IPS-NIHi7 (cell line): ENCODE data around the gene TEX261.
A peak's percentile ranks its signal among the peaks of the same experiment; 100 is the strongest.

ENCODE experiments used
- DNase-seq: peaks from one replicate; pipeline ENCODE4 v3.0.0; 2012; ENCODE audit warnings: mixed read lengths; ENCODE audit errors: extremely low spot score

Gene TEX261

DNA sequence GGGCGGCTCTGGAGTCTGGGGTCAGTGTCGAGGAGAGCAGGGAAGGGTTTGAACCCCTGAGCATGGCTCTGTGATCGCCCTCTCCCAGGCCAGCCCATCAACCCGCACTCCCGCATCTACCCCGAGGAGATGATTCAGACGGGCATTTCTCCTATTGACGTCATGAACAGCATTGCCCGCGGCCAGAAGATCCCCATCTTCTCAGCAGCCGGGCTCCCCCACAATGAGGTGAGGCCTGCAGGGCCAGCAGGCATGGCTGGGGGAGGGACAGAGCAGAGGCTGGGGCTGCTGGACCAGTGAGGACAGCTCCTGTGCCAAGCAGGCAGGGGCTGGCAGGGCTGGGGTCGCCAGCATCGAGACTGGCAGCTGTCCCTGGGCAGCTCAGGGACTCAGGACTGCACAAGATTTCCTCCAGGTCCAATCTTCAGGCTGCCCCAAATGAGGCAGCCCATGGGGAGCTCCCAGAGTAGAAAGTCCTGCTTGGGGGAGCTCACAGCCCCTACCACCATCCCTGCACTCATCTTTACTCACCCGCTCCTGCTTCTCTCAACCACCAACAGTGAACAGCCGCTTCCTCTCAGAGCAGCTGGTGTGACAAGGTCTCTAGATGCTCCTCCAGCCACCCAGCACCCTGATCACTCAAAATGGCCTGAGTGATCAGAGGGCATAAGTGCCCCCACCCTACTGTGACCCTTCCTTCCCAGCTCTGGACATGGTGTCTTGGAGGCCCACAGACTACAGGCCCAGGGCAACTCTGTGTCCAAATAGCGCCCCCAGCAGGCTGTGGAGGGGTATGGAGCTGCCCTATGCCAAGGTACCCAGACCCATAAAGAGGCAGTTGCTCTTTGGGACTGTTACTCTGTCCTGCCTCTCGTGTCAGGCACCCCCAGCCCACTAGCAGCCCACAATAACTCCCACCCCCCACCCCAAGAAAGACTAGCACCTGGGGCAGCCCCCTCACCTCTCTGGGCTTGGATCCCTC, 34.5 kb downstream of the TEX261 start:
- DNase-seq: peak; percentile 49

GRCh38 chr2:70959271-70959761, 35.4 kb downstream of the TEX261 start:
- DNase-seq: no peak

DNA sequence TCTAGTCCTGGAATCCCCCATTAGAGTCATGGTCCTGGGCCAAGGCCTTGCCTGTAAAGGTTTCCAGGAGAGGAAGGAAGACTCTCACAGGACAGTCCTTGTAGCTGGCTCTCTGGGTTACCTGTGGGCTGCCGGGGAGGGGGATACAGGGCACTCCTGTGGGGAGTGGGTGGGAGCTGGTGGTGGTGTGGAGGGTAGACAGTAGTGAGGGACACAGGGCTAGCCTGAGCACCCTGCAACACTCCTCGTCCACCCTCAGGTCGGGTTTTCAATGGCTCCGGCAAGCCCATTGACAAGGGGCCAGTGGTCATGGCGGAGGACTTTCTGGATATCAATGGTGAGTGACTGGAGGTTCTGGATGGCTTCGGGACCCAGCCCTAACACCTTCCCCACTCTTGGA, 35.9 kb downstream of the TEX261 start:
- no peak for DNase-seq

GRCh38 chr2:70957798-70958197, 36.9 kb downstream of the TEX261 start:
- DNase-seq: no peak

DNA sequence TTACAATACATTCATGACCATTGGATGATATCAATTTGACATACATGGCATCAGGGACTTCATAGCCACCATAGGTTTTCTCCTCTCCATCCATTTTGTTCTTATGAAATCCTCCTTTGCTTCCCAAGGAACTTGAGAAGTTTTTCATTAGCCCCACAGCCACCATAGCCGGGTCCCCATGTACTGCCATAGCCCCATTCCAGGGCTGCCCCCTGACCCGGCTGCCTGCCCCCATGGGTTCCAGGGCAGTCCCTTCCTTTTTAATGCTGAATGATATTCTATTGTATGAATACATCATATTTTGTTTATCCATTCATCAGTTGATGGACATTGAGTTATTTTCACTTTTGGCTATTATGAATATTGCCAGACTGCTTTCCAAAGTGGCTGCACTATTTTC, 38.5 kb downstream of the TEX261 start:
- no peak for DNase-seq

DNA sequence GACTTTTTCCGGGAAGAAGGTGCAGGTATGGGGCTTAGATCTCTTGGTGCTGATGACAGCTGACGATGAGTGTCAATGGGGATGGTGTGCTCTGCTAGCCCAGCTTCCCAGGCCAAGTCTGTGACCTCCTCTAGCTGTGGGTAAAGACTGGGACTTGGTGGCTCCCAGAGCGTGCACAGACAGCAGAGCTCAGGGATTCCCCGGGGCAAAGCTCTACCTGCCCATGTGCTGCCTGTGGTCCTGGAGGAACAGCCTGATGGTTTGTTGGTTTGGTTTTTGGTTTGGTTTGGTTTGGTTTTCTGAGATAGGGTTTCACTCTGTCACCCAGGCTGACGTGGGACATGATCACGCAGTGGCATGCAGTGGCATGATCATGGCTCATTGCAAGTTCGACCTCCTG, 39.8 kb downstream of the TEX261 start:
- peak; percentile 4 for DNase-seq

DNA sequence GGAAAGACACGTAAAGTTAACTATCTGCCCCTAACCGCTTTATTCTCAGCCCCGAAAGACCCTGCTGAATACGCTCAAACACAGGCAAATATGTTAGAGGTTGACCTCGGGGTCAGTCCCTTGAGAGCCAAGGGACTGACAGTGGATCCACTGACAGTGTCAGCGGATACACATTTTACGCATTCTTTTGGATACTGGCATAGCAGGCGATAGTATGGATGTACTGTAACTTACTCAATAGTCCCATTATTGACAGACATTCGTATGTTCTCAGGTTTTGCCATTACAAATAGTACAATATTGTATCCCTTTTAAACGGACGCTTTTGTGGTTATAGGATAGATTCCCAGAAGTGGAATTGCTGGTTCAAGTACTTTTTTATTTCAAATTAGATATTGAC, 45.6 kb downstream of the TEX261 start:
- DNase-seq: no peak

DNA sequence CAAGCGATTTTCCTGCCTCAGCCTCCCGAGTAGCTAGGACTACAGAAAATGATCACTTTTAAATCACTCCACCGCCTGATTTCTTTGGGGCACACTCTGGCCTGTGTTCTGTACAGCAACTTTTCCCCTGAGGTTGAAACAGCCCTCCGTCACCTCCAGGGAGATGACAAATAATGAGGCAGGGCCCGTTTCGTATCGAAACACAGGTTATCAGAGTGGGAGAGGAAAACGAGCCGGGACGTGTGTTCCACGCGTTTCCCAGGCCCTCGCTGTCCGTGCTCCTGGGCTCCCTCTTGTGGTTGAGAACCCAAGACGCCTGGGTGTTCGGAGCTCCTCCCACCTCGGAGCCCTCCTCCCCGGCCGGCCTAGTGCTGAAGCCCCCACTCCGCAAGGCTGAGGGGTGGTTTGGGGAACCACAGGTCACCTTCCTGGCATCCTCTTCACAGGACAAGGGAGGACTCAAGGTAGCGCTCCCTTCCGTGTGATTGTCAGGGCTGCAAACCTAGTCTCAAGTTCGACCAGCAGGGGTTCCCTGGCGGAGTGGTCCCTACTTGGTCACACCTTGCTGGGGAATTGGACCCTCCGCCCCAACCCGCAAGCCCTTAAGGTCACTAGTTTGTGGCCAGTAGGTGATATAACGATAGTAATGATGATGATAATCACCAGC, 46.2 kb downstream of the TEX261 start:
- peak; percentile 87 for DNase-seq

DNA sequence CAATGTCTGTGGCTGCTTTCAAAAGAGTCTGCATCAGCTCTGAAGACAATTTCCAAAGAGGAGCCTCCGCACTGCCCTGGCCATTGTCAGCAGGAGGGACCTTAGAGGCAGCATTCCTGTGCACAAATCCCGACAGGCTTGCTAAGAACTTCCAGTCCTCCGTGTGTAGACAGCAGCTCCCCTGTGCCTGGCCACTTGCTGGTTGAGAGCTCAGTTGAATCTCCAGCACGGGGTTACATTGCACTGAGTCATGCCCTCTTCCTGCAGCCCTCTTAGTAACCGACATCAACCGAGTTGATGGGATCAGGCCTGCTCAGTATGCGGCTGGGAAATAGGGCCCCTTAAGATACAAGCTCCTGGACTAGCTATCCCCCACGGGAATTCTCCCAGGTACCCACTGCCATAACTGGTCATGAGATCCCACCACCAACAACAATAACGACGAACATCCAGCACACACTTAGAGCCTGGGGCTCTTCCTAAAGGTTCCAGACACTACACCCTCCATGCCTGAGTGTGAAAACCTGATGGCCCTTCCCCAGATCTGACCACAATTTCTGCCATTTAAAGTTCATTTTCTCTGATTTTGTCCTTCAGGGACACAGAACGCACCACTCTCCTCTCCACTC, 47.0 kb downstream of the TEX261 start:
- no peak for DNase-seq

GRCh38 chr2:70946832-70947442, 47.7 kb downstream of the TEX261 start:
- DNase-seq: peak; percentile 63

GRCh38 chr2:70944111-70944690, 50.5 kb downstream of the TEX261 start:
- DNase-seq: no peak

DNA sequence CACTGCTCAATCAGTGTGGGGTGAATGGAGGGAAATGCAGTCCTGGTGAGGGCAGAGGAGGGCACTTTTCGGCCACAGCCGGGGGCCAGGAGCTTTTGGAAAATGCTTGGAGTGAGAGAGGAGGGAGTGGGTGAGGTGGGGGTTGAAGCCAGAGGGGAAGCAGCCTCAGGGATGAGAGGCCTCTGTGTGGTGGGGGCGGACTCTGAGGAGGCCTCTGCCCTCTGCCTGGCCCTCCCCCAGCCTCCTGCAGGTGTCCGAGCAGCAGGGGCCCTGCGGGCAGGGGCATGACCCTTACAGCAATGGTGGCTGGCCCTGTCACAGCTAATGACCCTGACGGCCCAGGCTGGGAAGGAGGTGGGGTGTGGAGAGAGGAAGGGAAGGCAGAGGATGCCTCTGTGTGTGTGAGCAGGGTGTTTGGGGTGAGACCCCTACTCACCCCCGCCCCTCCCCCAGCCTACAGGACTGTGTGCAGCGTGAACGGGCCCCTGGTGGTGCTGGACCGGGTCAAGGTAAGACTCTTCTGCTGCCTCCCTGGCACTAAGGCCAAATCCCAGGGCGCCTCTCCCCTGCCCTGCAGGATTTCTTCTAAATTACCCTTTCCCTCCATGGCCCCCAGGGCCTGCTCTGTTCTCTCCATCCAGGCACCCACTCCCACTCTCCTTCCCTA, 51.3 kb downstream of the TEX261 start:
- DNase-seq: no peak

GRCh38 chr2:70942396-70943204, 52.1 kb downstream of the TEX261 start:
- DNase-seq: no peak

DNA sequence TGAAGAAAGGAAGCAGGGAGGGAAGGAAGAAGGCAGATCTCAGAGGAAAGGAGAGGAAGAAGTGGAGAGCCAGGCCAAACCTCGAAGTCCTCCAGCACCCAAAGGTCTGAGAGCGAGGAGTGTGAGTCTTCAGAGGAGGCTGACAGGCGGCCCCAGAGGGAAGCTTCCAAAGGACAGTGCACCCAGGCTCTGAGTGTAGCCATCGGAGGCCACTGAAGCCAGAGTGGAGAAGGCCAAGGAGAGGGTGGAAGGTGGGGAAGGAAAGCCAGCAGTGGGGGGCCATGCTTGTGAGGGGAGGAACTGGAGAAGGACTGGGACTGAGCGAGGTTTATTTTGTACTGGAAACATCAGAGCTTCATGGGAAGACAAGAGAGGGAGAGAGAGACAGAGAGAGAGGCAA, 53.0 kb downstream of the TEX261 start:
- no peak for DNase-seq

DNA sequence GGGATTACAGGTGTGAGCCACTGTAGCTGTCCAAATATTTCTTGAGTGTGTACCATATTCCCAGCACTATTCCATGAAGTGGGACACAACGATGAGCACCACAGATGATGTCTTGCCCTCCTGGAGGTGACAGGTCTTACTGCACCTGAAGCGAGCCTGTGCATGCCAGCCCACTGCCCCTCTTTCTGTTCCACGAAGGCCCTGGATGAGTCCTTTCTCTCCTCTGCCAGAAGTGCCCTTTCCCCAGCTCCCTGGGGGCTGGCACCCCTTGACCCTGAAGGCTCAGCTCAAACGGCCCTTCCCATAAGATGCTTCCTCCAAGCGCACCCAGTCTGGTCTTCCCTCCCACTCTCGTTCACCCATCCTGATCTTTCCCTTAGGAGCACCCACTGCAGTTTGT, 53.5 kb downstream of the TEX261 start:
- DNase-seq: no peak

- DNase-seq: no peak
Observed at GRCh38 chr2:70939839-70940580, 54.7 kb downstream of the TEX261 start.

- DNase-seq: peak; percentile 68
Observed at GRCh38 chr2:70939001-70939838, 55.5 kb downstream of the TEX261 start.

DNA sequence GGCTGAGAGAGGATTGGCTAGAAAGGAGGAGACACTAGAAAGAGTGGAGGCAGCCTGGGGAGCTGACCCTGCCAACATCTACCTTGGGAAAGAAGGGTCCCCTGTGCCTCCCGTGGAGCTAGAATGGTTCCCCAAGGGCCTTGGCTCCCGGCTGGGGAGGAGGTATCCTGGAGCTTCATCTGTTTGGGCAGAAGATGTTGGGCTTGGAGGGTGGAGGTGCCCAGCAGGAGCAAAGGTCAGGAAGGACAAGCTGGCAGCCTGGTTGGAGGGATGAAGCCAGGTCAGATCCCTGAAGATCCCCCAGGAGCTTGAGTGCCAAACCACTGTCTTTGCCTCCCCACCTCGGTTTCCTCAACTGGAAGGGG, 56.1 kb downstream of the TEX261 start:
- no peak for DNase-seq
